HG03025 (cell line): ENCODE data around the gene AP1S1.
"Not testable (repeated sequence)": the region's sequence is repeated elsewhere in the genome, so short reads cannot be mapped to it uniquely, and the experiment has no call there.

Experiments used
- ATAC-seq: cut with Tn5 transposase; IDR thresholded peaks from one replicate; pipeline ENCODE4 v1.9.1; 2021; ENCODE audit warnings: mild to moderate bottlenecking, moderate library complexity; ENCODE audit not compliant: unreplicated experiment, low FRiP score

The AP1S1 gene

DNA sequence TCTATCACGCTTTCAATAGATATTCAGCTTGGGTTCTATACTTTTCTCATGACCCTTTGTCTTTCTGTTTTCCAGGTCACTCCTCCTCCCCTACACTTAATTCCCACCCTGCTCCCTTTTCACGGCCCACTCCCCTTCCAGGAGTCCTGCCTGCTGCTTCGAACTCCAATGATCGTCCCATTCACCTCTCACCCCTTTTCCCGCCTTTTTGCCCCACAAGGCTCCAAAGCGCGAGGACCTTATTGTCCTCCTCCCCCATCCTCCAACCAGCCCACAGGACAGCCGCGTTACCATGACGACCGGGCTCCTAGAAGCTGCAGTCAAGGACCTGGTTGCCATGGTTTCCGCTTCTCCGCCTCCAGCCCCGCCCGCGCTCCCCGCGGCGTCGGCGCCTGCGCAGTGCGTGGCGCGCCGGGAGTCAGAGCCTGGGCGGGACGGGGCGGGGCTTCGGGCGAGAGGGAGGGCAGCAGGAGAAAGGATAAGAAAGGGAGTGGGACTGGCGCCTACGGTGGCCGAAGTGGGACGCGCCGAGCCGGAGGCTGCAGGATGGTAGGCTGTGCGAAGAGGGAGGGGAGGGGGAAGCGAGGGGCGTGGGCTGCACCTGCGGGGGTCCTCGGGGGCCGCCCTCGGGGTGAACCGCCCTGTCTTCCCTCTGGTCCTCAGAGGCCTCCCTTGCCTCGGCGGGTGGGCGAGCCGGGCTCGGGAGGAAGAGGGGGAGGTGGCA lies at the start of gene AP1S1:
TSS of gene AP1S1 (plus strand) at position 508 of the 724 bp plus-strand sequence. CDS start at position 547, 39 bp downstream.
- peak; percentile 73 for ATAC-seq

DNA sequence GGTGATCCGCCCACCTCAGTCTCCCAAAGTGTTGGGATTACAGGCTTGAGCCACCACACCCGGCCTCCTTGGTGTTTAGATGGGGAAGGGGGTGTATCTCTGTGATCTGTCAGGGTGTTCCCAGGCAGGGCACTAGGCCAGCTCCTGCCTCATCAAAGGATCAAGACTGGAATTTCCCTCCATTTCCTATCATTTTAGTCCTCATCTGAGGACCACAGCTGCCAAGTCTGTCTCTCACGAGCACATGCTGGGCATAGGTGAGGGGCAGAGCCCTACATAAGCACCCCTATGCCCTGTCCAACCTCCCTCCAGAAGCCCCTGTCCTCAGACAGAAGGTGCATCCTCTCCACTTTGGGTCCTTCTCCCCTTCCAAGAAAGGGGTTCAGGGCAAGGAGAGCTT lies 49.5 kb upstream of the AP1S1 start:
- no peak for ATAC-seq

DNA sequence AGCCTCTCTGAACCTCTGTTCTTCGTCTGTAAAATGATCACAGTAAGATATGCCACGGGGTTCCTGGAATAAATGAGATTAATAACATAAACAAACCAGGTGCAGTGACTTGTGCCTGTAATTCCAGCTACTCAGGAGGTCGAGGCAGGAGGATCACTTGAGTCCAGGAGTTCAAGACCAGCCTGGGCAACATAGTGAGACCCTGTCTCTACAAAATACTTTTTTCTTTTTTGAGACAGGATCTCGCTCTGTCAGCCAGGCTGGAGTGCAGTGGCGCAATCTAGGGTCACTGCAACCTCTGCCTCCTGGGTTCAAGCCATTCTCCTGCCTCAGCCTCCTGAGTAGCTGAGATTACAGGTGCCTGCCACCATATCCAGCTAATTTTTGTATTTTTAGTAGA lies 49.0 kb upstream of the AP1S1 start:
- not testable (repeated sequence) for ATAC-seq

DNA sequence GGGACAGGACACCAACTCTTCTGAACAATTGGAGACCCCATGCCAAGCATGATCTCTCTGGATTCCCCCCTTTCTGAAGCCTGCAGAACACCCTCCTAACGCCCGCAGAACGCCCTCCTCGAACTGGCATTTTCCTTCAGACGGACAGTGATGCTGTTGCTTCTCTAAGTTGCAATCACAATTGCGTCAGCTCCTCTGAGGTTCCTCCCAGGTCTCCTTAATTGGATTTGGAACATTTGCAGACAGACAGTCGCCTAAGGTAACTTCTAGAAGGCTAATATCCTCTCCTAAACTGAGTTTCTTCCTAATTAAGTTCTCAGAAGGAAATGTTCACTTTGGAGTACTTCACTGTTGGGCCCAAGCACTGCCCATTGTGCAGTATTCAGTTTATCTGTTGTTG lies 47.9 kb upstream of the AP1S1 start:
- no peak for ATAC-seq

DNA sequence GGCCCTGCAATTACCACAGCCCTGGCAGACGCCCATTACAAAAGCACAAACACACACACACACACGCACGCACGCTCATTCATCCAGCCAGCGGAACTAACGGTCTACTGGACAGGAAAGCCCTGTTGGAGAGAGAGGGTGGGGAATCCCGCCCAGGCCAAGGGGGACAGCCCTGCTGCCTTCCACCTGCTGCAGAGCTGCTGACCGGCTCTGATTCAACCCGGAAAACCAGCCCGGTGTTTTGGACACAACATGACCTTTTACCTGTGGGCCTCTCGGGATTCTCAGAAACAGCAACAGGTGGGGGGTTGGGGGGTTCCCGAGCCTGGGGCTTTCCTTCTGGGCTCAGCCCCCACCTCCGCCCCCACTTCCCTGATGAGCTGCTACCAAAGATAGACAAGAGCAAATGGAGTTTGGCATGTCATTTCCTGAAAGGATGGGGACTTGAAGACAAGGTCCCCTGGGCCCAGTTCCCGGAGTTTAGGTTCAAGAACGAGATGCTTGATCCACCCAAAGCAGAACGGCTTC lies 45.9 kb upstream of the AP1S1 start:
- no peak for ATAC-seq

DNA sequence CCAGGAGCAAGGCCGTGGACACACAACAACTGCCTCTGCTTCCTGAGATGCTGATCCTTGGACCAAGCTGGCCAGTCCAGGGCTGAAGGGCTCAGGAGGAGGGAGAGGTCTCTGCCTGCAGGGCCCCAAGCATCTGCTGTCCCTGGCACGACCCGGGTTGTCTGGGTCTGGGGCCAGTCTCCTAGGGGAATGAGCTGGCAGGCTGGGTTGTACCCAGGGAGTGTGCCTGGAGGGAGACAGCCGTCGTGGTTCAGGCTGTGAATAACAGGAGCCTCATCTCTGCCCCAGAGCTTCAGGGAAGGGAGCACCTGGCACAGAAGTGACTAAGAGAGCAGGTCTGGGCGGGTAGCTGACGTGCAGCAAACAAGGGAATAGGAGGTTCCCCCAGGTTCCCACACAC lies 45.3 kb upstream of the AP1S1 start:
- ATAC-seq = no peak

DNA sequence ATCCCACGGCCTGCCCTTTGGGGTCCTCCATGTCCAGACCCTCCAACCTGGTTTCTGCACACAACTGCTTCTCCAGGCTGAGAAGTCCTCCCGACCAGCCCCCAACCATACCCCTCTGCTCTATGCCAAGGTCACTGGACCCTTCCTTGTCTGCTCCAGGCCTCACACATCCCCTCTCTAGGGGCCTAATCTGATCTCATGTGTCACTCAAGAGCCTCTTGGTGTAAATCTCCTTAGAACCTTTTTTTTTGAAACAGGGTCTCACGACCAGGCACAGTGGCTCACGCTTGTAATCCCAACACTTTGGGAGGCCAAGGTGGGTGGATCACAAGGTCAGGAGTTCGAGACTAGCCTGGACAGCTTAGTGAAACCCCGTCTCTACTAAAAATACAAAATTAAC lies 44.9 kb upstream of the AP1S1 start:
- ATAC-seq = no peak

DNA sequence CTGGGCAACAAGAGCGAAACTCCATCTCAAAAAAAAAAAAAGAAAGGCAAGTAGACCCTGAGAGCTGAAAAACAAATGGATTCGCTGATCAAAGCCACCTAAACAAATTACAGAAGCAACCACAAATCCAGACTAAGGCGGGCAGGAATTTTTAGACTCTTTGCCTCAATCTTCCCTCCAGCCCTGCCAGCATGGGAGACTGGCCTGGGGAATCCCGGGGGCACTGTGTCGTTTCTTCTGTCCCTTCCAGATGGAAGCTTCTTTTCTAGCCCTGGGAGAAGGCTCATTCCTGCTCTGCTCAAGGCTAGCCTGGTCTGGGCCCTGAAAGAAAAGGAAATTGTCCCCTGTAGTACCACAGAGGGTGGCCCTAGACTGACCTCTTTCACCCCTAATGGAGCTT lies 43.0 kb upstream of the AP1S1 start:
- ATAC-seq = no peak

DNA sequence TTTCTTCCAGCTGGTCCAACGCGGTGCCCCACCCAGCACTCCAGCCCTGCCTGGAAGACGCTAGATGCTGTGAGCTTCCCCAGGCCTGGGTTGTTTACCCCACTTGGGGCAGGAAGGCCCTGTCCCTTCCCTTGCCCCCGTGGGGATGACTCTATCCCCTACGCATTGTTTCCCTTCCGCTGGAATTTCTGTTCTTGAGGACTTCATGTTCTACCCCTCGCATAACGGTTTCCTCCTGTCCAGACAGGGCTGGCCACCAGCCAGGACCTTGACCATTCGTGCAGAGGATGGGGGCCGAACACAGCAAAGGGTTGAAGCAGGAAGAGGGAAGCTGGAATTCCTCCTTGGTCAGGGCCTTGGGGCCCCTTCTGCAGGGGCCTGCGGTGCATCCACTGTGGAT lies 42.0 kb upstream of the AP1S1 start:
- no peak for ATAC-seq

DNA sequence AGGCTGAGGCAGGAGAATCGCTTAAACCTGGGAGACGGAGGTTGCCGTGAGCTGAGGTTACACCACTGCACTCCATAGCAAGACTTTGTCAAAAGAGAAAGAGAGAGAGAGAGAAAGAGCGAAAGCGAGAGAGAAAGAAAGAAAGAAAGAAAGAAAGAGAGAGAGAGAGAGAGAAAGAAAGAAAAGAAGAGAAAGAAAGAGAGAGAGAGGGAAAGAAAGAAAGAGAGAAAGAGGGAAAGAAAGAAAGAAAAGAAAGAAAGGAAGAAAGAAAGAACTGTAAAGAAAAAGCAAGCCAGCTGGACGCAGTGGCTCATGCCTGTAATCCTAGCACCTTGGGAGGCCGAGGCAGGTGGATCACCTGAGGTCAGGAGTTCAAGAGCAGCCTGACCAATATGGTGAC lies 41.1 kb upstream of the AP1S1 start:
- not testable (repeated sequence) for ATAC-seq

DNA sequence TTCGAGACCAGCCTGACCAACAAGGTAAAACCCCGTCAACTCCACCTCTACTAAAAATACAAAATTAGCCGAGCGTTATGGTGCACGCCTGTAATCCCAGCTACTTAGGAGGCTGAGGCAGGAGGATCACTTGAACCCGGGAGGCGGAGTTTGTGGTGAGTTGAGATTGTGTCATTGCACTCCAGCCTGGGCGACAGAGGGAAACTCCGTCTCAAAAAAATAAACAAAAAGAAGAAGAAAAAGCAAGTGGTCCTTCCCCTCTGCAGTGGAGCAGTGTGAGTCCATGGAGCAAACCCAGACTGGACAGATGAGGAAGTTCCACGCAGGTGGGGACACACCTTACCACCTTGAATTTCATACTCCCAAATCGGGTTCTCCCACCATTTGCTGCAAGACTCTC lies 40.4 kb upstream of the AP1S1 start:
- ATAC-seq = no peak

DNA sequence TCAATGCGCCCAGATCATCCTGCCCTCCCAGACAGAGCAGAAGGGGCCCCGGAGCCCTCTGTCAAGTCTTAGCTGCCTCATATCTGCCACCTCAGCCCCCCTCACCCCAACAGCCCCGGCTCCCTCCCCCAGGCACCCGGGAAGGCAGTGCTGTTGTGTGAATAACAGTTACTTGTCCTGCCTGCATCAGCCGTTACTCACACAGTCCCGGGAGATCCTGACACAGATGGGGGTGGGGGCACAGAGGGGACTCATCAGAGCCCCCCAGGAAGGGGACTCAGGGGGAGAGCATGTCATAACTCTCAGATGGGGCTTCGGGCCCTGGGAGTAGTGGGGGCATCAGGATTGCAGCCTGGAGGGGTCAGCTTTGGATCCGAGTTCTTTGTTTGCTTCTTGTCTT lies 39.8 kb upstream of the AP1S1 start:
- no peak for ATAC-seq

DNA sequence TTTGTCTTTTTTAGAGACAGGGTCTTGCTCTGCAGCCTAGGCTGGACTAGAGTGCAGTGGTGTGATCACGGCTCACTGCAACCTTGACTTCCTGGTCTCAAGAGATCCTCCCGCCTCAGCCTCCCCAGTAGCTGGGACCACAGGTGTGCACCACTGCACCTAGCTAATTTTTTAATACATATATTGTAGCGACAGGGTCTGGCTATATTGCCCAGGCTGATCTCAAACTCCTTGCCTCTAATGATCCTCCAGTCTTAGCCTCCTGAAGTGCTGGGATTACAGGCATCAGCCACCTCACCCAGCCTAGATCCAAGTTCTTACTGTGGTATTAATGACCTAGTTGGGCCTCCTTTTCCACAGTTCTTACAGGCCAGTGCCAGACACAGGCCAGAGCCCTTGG lies 39.1 kb upstream of the AP1S1 start:
- ATAC-seq = no peak

DNA sequence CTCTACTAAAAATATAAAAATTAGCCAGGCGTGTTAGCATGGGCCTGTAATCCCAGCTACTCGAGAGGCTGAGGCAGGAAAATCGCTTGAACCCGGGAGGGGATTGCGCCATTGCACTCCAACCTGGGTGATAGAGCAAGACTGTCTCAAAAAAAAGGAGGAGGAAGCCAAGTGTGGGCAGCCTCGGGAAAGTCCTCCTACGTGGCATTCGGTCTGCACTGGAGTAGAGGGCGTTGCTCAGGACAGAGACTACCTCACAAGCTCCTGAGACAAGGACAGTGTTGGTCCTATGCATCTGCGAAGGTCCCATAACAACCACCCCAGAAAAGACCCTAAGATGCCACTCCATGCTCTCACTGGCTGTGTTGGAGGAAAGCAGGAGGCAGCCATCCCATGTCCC lies 37.4 kb upstream of the AP1S1 start:
- no peak for ATAC-seq

DNA sequence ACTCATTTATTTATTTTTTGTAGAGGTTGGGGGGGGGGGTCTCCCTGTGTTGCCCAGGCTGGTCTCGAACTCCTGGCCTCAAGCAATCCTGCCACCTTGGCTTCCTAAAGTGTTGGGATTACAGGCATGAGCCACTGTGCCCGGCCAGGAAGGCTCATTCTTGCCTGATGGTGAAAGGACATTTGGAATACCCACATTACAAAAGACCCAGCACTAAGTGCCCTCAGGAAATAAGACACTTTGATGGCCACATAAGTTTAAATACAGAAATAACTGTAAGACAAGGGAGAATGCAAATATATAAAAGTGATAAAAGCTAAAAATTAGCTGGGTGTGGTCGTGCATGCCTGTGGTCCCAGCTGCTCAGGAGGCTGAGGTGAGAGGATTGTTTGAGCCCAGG lies 35.4 kb upstream of the AP1S1 start:
- no peak for ATAC-seq

DNA sequence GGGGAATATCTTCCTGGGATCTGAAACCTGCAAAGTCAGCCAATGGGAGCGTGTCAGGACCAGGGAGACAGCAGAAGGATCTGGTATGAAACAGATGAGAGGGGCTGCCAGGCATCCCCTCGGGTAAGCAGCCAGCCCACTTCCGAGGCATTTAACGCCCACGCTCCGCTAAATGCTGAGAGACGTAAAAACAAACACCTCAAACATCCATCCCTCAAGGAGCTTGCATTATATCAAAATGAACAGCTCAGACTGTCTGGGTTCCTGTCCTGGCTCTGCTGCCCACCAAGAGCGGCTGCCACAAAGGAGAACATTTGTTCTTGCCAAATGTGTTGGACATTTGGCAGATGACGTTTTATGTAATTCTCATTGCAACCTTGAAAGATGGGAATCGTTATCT lies 34.4 kb upstream of the AP1S1 start:
- no peak for ATAC-seq

DNA sequence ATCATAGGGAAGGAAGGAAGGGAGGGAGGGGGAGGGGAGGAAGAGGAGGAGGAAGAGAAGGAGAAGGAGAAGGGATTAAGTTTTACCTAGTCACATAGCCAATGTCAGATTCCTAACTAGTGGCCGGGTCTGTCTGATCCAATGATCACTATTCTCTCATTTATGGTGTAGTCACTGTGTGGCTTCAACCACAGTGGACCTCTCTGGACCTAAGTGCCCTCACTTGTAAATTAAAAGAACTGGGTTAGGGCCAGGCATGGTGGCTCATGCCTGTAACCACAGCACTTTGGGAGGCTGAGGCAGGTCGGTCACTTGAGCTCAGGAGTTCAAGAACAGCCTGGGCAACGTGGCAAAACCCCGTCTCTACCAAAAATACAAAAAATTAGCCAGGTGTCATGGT lies 34.0 kb upstream of the AP1S1 start:
- ATAC-seq = no peak

DNA sequence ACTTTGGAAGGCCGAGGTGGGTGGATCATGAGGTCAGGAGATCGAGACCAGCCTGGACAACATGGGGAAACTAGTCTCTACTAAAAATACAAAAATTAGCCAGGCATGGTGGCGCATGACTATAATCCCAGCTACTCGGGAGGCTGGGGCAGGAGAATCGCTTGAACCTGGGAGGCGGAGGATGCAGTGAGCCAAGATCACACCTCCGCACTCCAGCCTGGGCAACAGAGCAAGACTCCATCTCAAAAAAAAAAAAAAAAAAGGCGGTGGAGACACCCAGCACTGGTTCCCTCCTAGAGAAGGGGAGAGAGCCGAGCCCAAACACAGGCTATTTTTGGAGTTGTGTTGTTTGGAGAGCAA lies 32.7 kb upstream of the AP1S1 start:
- not testable (repeated sequence) for ATAC-seq

DNA sequence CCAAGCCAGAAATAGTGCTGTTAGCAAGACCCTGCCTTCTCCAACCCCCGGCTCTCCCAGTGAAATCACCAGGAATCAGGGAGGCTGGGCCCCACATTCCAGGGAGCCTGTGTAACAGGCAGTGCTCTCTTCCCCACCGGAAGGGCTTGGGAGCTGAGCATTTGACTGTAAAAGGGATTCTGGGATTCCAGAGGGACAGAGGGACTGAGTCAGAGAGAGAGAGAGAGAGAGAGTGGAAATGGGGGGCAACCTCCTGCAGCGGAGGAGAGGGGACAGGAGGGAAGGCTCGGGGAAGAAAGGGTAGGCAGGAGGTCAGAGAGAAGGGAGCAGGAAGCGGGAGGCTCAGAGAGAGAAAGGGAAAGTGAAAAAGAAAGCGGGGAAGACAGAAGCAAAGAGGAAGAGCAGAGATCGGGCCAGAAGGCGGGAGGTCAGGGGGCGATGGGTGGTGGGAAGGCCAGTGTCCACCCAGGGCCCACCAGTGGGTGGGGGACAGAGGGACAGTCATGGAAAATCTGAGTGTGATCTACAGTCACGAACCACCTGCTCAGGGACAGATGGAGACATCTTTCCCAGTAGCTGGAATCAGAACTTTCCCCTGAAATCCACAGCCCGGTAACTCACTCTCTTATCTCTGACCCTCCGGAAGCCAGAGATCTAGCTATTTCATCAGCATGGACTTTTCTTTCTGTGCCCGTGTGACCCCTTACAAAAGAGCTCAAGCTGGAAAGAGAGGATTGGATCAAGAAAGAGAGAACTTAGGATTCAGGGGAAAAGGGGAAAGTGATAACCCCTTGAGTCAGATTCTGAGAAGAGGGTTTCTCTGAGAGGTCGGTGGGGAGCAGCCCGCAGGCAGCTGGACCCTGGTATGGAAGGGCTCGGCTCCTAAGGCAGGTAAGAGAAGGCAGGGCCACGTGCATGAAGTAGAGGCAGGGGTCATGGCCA lies 32.0 kb upstream of the AP1S1 start:
- ATAC-seq = no peak

DNA sequence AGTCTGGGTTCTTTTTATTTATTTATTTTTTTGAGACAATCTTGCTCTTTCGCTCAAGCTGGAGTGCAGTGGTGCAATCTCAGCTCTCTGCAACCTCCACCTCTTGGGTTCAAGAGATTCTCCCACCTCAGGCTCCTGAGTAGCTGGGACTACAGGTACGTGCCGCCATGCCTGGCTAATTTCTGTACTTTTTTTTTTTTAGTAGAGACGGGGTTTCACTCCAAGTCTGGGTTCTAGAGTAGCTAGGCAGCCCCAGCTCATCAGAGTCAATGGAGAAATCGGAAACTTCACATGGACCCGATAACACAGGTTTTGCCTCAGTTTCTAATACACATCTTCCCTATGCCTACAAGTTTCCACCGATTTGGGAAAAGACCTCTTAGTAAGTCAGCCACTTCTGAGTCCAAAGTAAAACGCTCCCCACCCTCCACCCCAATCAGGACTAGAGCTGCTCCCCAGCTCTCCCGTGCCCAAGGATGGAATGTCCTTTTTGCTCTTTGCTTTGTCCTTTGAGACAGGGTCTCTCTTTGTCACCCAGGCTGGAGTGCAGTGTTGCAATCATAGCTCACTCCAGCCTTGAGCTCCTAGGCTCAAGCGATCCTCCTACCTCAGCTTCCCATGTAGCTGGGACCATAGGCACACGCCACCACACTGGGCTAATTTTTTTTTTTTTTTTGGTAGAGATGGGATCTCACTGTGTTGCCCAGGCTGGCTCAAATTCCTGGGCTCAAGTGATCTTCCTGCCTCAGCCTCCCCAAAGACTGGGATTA lies 31.2 kb upstream of the AP1S1 start:
- no peak for ATAC-seq

DNA sequence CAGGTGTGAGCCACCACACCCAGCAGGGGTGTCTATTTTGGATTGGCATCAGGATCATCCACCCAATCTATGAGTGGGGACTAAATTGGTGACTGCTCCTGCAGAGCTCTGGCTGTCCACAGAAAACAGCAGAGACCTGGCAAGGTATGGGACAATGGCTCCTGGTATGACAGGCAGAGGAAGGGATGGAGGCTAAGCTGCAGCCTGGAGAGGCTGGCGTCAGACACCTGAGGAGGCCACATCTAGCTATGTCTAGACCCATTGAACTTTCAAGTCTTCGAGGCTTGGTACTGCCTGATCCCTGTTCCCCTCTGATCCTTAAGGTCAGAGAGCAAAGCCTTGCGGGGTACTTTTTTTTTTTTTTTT lies 30.6 kb upstream of the AP1S1 start:
- ATAC-seq = no peak
